TTC549 (cell line): Measurements from ENCODE around the gene KCNA3.

ENCODE experiments used
- FAIRE-seq: peaks from 2 replicates; lab custom pipeline; 2012; peaks lifted over from hg19 to GRCh38; lab: Jason Lieb, UNC

Gene KCNA3

GRCh38 chr1:110674337-110675059 is at the start of gene KCNA3:
Gene KCNA3 (minus strand): TSS chr1:110674940. CDS start chr1:110674809, 131 bp downstream.
- FAIRE-seq: no peak

- no peak for FAIRE-seq
These were observed 48.1 kb upstream of the KCNA3 start for GRCh38 chr1:110722807-110723206.

- FAIRE-seq: no peak
These were observed 45.2 kb upstream of the KCNA3 start for GRCh38 chr1:110719908-110720307.

GRCh38 chr1:110718452-110718851 is 43.7 kb upstream of the KCNA3 start:
- no peak for FAIRE-seq

- no peak for FAIRE-seq
These were observed 42.4 kb upstream of the KCNA3 start for GRCh38 chr1:110717179-110717578.

- FAIRE-seq: no peak
These were observed 39.7 kb upstream of the KCNA3 start for GRCh38 chr1:110714374-110714995.

- FAIRE-seq: no peak
These were observed 38.5 kb upstream of the KCNA3 start for GRCh38 chr1:110713221-110713620.

- FAIRE-seq: no peak
These were observed 35.6 kb upstream of the KCNA3 start for GRCh38 chr1:110710314-110710713.

GRCh38 chr1:110708974-110709440 is 34.3 kb upstream of the KCNA3 start:
- FAIRE-seq: no peak

- no peak for FAIRE-seq
These were observed 32.5 kb upstream of the KCNA3 start for GRCh38 chr1:110707232-110707631.

GRCh38 chr1:110706621-110707020 is 31.9 kb upstream of the KCNA3 start:
- no peak for FAIRE-seq

- no peak for FAIRE-seq
These were observed 27.5 kb upstream of the KCNA3 start for GRCh38 chr1:110702260-110702659.

GRCh38 chr1:110700767-110701166 is 26.0 kb upstream of the KCNA3 start:
- no peak for FAIRE-seq

- FAIRE-seq: no peak
These were observed 22.9 kb upstream of the KCNA3 start for GRCh38 chr1:110697606-110698005.

- FAIRE-seq: no peak
These were observed 22.1 kb upstream of the KCNA3 start for GRCh38 chr1:110696818-110697217.

- FAIRE-seq: no peak
These were observed 16.1 kb upstream of the KCNA3 start for GRCh38 chr1:110690709-110691365.

- FAIRE-seq: no peak
These were observed 15.1 kb upstream of the KCNA3 start for GRCh38 chr1:110689868-110690267.

- FAIRE-seq: no peak
These were observed 13.8 kb upstream of the KCNA3 start for GRCh38 chr1:110688514-110688913.

- FAIRE-seq: no peak
These were observed 12.5 kb upstream of the KCNA3 start for GRCh38 chr1:110687250-110687649.

- no peak for FAIRE-seq
These were observed 11.4 kb upstream of the KCNA3 start for GRCh38 chr1:110686188-110686587.

- FAIRE-seq: no peak
These were observed 9.8 kb upstream of the KCNA3 start for GRCh38 chr1:110684491-110684890.

- FAIRE-seq: no peak
These were observed 8.2 kb upstream of the KCNA3 start for GRCh38 chr1:110682898-110683297.

GRCh38 chr1:110680036-110680735 is 5.4 kb upstream of the KCNA3 start:
- FAIRE-seq: no peak
